ENCODE measurements around the gene C1orf21. TPM values are rescaled to one million over a fixed set of nuclear protein-coding genes. Genes with fewer than 3 reads are reported as not detected.

Gene C1orf21
- total RNA-seq, 1 experiment from 2014 or later = 28.5 TPM

DNA sequence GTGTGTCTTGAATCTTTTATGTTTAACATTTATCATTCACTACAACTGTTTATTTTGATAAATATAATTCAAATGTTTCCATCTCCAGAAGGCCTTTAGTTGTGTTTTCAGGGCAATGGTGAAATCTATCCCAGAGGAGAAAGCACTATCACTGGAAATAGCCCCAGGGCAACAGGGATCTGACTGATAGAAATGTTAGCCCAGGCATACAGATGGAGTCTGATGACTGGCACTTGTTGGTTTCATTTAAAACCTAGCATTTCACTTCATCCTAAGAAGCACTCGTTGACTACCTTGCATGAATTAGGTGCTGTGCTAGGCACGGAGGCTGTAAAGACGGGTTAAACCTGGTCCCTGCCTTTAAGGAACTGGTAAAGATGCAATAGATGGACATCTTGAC, 103.1 kb downstream of the C1orf21 start (continued):
- TF ChIP-seq, protein P1, sequence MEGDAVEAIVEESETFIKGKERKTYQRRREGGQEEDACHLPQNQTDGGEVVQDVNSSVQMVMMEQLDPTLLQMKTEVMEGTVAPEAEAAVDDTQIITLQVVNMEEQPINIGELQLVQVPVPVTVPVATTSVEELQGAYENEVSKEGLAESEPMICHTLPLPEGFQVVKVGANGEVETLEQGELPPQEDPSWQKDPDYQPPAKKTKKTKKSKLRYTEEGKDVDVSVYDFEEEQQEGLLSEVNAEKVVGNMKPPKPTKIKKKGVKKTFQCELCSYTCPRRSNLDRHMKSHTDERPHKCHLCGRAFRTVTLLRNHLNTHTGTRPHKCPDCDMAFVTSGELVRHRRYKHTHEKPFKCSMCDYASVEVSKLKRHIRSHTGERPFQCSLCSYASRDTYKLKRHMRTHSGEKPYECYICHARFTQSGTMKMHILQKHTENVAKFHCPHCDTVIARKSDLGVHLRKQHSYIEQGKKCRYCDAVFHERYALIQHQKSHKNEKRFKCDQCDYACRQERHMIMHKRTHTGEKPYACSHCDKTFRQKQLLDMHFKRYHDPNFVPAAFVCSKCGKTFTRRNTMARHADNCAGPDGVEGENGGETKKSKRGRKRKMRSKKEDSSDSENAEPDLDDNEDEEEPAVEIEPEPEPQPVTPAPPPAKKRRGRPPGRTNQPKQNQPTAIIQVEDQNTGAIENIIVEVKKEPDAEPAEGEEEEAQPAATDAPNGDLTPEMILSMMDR (IDR thresholded peaks at IDR 0.05) = no peak
- TF ChIP-seq, protein P2, sequence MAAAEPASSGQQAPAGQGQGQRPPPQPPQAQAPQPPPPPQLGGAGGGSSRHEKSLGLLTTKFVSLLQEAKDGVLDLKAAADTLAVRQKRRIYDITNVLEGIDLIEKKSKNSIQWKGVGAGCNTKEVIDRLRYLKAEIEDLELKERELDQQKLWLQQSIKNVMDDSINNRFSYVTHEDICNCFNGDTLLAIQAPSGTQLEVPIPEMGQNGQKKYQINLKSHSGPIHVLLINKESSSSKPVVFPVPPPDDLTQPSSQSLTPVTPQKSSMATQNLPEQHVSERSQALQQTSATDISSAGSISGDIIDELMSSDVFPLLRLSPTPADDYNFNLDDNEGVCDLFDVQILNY (CRISPR knock-in tag; IDR thresholded peaks at IDR 0.05) = no peak
- TF ChIP-seq, protein P3, sequence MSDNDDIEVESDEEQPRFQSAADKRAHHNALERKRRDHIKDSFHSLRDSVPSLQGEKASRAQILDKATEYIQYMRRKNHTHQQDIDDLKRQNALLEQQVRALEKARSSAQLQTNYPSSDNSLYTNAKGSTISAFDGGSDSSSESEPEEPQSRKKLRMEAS (CRISPR knock-in tag; IDR thresholded peaks at IDR 0.05) = no peak
- TF ChIP-seq SMAD3 (CRISPR knock-in tag; IDR thresholded peaks at IDR 0.05; ENCODE audit: borderline replicate concordance) = no peak
- no peak for TF ChIP-seq FOXK1 (CRISPR knock-in tag; IDR thresholded peaks at IDR 0.05)
- no peak for TF ChIP-seq GRHL2 (CRISPR knock-in tag; IDR thresholded peaks at IDR 0.05; ENCODE audit: insufficient replicate concordance, severe bottlenecking)
- TF ChIP-seq MYBL2 (CRISPR knock-in tag; IDR thresholded peaks at IDR 0.05) = no peak
- TF ChIP-seq, protein P4, sequence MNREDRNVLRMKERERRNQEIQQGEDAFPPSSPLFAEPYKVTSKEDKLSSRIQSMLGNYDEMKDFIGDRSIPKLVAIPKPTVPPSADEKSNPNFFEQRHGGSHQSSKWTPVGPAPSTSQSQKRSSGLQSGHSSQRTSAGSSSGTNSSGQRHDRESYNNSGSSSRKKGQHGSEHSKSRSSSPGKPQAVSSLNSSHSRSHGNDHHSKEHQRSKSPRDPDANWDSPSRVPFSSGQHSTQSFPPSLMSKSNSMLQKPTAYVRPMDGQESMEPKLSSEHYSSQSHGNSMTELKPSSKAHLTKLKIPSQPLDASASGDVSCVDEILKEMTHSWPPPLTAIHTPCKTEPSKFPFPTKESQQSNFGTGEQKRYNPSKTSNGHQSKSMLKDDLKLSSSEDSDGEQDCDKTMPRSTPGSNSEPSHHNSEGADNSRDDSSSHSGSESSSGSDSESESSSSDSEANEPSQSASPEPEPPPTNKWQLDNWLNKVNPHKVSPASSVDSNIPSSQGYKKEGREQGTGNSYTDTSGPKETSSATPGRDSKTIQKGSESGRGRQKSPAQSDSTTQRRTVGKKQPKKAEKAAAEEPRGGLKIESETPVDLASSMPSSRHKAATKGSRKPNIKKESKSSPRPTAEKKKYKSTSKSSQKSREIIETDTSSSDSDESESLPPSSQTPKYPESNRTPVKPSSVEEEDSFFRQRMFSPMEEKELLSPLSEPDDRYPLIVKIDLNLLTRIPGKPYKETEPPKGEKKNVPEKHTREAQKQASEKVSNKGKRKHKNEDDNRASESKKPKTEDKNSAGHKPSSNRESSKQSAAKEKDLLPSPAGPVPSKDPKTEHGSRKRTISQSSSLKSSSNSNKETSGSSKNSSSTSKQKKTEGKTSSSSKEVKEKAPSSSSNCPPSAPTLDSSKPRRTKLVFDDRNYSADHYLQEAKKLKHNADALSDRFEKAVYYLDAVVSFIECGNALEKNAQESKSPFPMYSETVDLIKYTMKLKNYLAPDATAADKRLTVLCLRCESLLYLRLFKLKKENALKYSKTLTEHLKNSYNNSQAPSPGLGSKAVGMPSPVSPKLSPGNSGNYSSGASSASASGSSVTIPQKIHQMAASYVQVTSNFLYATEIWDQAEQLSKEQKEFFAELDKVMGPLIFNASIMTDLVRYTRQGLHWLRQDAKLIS (CRISPR knock-in tag; IDR thresholded peaks at IDR 0.05; ENCODE audit: borderline replicate concordance) = no peak
- TF ChIP-seq, protein P5, sequence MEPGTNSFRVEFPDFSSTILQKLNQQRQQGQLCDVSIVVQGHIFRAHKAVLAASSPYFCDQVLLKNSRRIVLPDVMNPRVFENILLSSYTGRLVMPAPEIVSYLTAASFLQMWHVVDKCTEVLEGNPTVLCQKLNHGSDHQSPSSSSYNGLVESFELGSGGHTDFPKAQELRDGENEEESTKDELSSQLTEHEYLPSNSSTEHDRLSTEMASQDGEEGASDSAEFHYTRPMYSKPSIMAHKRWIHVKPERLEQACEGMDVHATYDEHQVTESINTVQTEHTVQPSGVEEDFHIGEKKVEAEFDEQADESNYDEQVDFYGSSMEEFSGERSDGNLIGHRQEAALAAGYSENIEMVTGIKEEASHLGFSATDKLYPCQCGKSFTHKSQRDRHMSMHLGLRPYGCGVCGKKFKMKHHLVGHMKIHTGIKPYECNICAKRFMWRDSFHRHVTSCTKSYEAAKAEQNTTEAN (CRISPR knock-in tag; IDR thresholded peaks at IDR 0.05) = no peak
- no peak for TF ChIP-seq ESRRA (CRISPR knock-in tag; IDR thresholded peaks at IDR 0.05; ENCODE audit: borderline replicate concordance)

DNA sequence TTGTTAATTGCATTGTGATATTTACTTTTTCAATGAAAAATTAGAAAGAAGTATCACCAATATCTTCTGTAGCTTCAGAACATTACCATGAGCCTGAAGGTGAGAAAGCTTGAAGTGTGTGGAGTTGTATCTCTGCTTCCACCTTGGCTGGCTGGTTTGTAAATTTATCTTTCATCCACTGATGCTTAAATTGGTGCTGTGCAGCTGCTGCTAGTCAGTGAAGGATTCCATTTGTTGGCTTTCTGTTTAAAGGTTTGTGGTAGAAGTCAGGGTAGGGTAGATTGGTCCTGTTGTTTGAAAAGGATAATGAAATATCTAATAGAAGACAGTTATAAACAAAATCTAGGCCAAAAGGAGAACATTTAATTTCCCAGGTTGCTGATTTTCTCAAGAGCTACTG, 105.7 kb downstream of the C1orf21 start:
- H3K27ac Mint-ChIP-seq = no peak overlapping the region
- ChIA-PET CTCF (interaction anchor here (0.7 to 2.6 kb wide), 2 partner anchors 106 to 171 kb away, joined by 3 to 8 read pairs; partner anchors contain the start of gene C1orf21), POLR2A (no interaction called here)

More for the DNA sequence above, 105.7 kb downstream of the C1orf21 start:
- Mint-ChIP-seq H3K4me3 (no peak overlapping the region), H3K36me3 (no peaks in the 10 kb centered on the region), H3K27me3 (ENCODE audit: low read depth) (no peaks in the 10 kb centered on the region), H3K4me1 (peaks cover 52% of the 10 kb centered on the region), H3K9me3 (no peaks in the 10 kb centered on the region)
- no peak for TF ChIP-seq EMX1 (CRISPR knock-in tag; IDR thresholded peaks at IDR 0.05)
- TF ChIP-seq, protein P6, sequence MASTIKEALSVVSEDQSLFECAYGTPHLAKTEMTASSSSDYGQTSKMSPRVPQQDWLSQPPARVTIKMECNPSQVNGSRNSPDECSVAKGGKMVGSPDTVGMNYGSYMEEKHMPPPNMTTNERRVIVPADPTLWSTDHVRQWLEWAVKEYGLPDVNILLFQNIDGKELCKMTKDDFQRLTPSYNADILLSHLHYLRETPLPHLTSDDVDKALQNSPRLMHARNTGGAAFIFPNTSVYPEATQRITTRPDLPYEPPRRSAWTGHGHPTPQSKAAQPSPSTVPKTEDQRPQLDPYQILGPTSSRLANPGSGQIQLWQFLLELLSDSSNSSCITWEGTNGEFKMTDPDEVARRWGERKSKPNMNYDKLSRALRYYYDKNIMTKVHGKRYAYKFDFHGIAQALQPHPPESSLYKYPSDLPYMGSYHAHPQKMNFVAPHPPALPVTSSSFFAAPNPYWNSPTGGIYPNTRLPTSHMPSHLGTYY (CRISPR knock-in tag; IDR thresholded peaks at IDR 0.05) = no peak
- TF ChIP-seq, protein P7, sequence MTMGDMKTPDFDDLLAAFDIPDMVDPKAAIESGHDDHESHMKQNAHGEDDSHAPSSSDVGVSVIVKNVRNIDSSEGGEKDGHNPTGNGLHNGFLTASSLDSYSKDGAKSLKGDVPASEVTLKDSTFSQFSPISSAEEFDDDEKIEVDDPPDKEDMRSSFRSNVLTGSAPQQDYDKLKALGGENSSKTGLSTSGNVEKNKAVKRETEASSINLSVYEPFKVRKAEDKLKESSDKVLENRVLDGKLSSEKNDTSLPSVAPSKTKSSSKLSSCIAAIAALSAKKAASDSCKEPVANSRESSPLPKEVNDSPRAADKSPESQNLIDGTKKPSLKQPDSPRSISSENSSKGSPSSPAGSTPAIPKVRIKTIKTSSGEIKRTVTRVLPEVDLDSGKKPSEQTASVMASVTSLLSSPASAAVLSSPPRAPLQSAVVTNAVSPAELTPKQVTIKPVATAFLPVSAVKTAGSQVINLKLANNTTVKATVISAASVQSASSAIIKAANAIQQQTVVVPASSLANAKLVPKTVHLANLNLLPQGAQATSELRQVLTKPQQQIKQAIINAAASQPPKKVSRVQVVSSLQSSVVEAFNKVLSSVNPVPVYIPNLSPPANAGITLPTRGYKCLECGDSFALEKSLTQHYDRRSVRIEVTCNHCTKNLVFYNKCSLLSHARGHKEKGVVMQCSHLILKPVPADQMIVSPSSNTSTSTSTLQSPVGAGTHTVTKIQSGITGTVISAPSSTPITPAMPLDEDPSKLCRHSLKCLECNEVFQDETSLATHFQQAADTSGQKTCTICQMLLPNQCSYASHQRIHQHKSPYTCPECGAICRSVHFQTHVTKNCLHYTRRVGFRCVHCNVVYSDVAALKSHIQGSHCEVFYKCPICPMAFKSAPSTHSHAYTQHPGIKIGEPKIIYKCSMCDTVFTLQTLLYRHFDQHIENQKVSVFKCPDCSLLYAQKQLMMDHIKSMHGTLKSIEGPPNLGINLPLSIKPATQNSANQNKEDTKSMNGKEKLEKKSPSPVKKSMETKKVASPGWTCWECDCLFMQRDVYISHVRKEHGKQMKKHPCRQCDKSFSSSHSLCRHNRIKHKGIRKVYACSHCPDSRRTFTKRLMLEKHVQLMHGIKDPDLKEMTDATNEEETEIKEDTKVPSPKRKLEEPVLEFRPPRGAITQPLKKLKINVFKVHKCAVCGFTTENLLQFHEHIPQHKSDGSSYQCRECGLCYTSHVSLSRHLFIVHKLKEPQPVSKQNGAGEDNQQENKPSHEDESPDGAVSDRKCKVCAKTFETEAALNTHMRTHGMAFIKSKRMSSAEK (CRISPR knock-in tag; IDR thresholded peaks at IDR 0.05; ENCODE audit: borderline replicate concordance) = no peak
- TF ChIP-seq, protein P8, sequence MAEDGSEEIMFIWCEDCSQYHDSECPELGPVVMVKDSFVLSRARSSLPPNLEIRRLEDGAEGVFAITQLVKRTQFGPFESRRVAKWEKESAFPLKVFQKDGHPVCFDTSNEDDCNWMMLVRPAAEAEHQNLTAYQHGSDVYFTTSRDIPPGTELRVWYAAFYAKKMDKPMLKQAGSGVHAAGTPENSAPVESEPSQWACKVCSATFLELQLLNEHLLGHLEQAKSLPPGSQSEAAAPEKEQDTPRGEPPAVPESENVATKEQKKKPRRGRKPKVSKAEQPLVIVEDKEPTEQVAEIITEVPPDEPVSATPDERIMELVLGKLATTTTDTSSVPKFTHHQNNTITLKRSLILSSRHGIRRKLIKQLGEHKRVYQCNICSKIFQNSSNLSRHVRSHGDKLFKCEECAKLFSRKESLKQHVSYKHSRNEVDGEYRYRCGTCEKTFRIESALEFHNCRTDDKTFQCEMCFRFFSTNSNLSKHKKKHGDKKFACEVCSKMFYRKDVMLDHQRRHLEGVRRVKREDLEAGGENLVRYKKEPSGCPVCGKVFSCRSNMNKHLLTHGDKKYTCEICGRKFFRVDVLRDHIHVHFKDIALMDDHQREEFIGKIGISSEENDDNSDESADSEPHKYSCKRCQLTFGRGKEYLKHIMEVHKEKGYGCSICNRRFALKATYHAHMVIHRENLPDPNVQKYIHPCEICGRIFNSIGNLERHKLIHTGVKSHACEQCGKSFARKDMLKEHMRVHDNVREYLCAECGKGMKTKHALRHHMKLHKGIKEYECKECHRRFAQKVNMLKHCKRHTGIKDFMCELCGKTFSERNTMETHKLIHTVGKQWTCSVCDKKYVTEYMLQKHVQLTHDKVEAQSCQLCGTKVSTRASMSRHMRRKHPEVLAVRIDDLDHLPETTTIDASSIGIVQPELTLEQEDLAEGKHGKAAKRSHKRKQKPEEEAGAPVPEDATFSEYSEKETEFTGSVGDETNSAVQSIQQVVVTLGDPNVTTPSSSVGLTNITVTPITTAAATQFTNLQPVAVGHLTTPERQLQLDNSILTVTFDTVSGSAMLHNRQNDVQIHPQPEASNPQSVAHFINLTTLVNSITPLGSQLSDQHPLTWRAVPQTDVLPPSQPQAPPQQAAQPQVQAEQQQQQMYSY (CRISPR knock-in tag; IDR thresholded peaks at IDR 0.05) = no peak
- DNase-seq (ENCODE audit: low spot score) (no peak), ATAC-seq (no peak)

All from WTC11 (cell line).